Fibroblast of skin of back (primary cell): ENCODE results near the gene BDH2.

ENCODE experiments used
- DNase-seq: peaks from one replicate; pipeline ENCODE4 v3.0.0-alpha.2; 2013

Gene BDH2

GRCh38 chr4:103079621-103080020, 20.0 kb downstream of the BDH2 start:
- no peak for DNase-seq

GRCh38 chr4:103076747-103077347, 22.8 kb downstream of the BDH2 start, which contains the start of gene SLC9B2:
TSS of gene SLC9B2 (minus strand) at chr4:103076761. CDS start at chr4:103067550, 9,211 bp downstream.
- no peak for DNase-seq

GRCh38 chr4:103075894-103076746, 23.5 kb downstream of the BDH2 start:
- DNase-seq: peak; percentile 76

GRCh38 chr4:103075435-103075893, 24.2 kb downstream of the BDH2 start:
- no peak for DNase-seq

GRCh38 chr4:103074744-103075434, 24.7 kb downstream of the BDH2 start:
- no peak for DNase-seq

- DNase-seq: no peak
These were observed 25.7 kb downstream of the BDH2 start for GRCh38 chr4:103073792-103074438.

- DNase-seq: peak; percentile 4
These were observed 31.6 kb downstream of the BDH2 start for GRCh38 chr4:103067841-103068547.

GRCh38 chr4:103060453-103061148, 39.0 kb downstream of the BDH2 start:
- DNase-seq: no peak

GRCh38 chr4:103054030-103054429, 45.6 kb downstream of the BDH2 start:
- DNase-seq: no peak

- DNase-seq: no peak
These were observed 46.9 kb downstream of the BDH2 start for GRCh38 chr4:103052779-103053178.

- DNase-seq: no peak
These were observed 47.5 kb downstream of the BDH2 start for GRCh38 chr4:103052145-103052544.

- no peak for DNase-seq
These were observed 48.7 kb downstream of the BDH2 start for GRCh38 chr4:103050736-103051436.

- DNase-seq: peak; percentile 27
These were observed 53.0 kb downstream of the BDH2 start for GRCh38 chr4:103046416-103047290.

GRCh38 chr4:103044183-103044582, 55.5 kb downstream of the BDH2 start:
- no peak for DNase-seq

- DNase-seq: no peak
These were observed 63.5 kb downstream of the BDH2 start for GRCh38 chr4:103036169-103036568.

- DNase-seq: peak; percentile 20
These were observed 67.1 kb downstream of the BDH2 start for GRCh38 chr4:103032574-103032973.

GRCh38 chr4:103030791-103031190, 68.8 kb downstream of the BDH2 start:
- DNase-seq: no peak

- DNase-seq: no peak
These were observed 70.3 kb downstream of the BDH2 start for GRCh38 chr4:103029300-103029699.
